Measurements from ENCODE around the gene NSRP1.
A peak's percentile ranks its signal among the peaks of the same experiment; 100 is the strongest.
"Not testable (repeated sequence)": the region's sequence is repeated elsewhere in the genome, so short reads cannot be mapped to it uniquely, and the experiment has no call there.

Gene NSRP1

GRCh38 chr17:30222721-30223175 lies 106.1 kb downstream of the NSRP1 start:
- DNase-seq (ENCODE audit: low spot score) = no peak

- no peak for DNase-seq (ENCODE audit: low spot score)
Measured at GRCh38 chr17:30224419-30224960, 107.9 kb downstream of the NSRP1 start.

GRCh38 chr17:30225112-30225511 lies 108.5 kb downstream of the NSRP1 start:
- DNase-seq (ENCODE audit: low spot score) = no peak

- no peak for DNase-seq (ENCODE audit: low spot score)
Measured at GRCh38 chr17:30225919-30226553, 109.4 kb downstream of the NSRP1 start.

- DNase-seq (ENCODE audit: low spot score) = no peak
Measured at GRCh38 chr17:30226878-30227277, 110.3 kb downstream of the NSRP1 start.

GRCh38 chr17:30228011-30228410 lies 111.4 kb downstream of the NSRP1 start:
- no peak for DNase-seq (ENCODE audit: low spot score)

- DNase-seq (ENCODE audit: low spot score) = peak; percentile 74
Measured at GRCh38 chr17:30229012-30229411, 112.4 kb downstream of the NSRP1 start.

GRCh38 chr17:30230009-30230408 lies 113.4 kb downstream of the NSRP1 start:
- not testable (repeated sequence) for DNase-seq (ENCODE audit: low spot score)

- DNase-seq (ENCODE audit: low spot score) = no peak
Measured at GRCh38 chr17:30230596-30231125, 114.0 kb downstream of the NSRP1 start.

GRCh38 chr17:30232015-30232823 lies 115.6 kb downstream of the NSRP1 start:
- DNase-seq (ENCODE audit: low spot score) = no peak

- no peak for DNase-seq (ENCODE audit: low spot score)
Measured at GRCh38 chr17:30232824-30233427, 116.3 kb downstream of the NSRP1 start.

- DNase-seq (ENCODE audit: low spot score) = no peak
Measured at GRCh38 chr17:30234296-30234695, 117.7 kb downstream of the NSRP1 start.

GRCh38 chr17:30234964-30235363 lies 118.3 kb downstream of the NSRP1 start:
- DNase-seq (ENCODE audit: low spot score) = no peak

- peak; percentile 61 for DNase-seq (ENCODE audit: low spot score)
Measured at GRCh38 chr17:30235386-30236296, 119.0 kb downstream of the NSRP1 start, which contains the start of gene SLC6A4. Gene SLC6A4, minus strand, starts transcription at chr17:30235697. Its CDS starts 13,739 bp downstream, at chr17:30221958.
